ENCODE results near the gene MLLT3.

DNA sequence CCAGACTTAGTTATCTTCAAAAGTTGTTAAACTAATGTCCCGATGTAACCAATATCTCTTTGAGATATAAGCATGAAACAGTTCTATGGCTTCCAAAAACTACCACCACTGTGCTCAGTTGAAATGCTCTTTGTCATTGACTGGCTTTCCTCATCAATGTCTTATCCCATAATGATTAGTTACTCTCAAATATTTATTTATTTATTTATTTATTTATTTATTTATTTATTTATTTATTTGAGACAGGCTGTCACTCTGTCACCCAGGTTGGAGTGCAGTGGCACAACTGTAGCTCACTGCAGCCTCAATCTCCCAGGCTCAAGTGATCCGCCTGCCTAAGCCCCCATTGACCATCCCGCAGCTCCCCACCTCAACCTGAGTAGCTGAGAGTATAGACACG is 28.0 kb upstream of the MLLT3 start:
- TF ChIP-seq CTCF (IDR thresholded peaks at IDR 0.05) (no peak), POLR2A (IDR thresholded peaks at IDR 0.05) (no peak)

Measured in Peyer's patch (tissue), 4 donors.